GM23338 (cell line): ENCODE results near the gene ITPRID2. TPM values are rescaled to one million over a fixed set of nuclear protein-coding genes. Genes with fewer than 3 reads are reported as not detected.

Source experiments
- ATAC-seq: fragments of 200-7000 bp; cut with Tn5 transposase; 3 replicates; pipeline ENCODE4 v1.9.1; 2020
- DNase-seq: peaks from one replicate; pipeline ENCODE4 v3.0.0-alpha.2; 2015; ENCODE audit warnings: low spot score
- H2AFZ ChIP-seq: fragments of 200-600 bp; sonication (generic); 2 replicates; pipeline ENCODE4 v1.8.0; 2016; ENCODE audit warnings: antibody characterized with exemption, mild to moderate bottlenecking, moderate library complexity
- H3F3A ChIP-seq: fragments of 200-600 bp; sonication (generic); replicated peaks from 2 replicates; pipeline ENCODE4 v1.8.0; 2017; ENCODE audit warnings: antibody characterized with exemption, mixed run types, low read depth
- H3K27ac ChIP-seq: fragments of 200-600 bp; sonication (generic); 2 replicates; pipeline ENCODE4 v1.6.1; 2016; ENCODE audit warnings: low read depth
- H3K27me3 ChIP-seq: fragments of 200-600 bp; sonication (generic); 2 replicates; pipeline ENCODE4 v1.8.0; 2016; ENCODE audit warnings: mild to moderate bottlenecking, mixed run types, moderate library complexity; ENCODE audit not compliant: insufficient read depth
- H3K36me3 ChIP-seq: fragments of 200-600 bp; sonication (generic); 2 replicates; pipeline ENCODE4 v1.8.0; 2016; ENCODE audit warnings: mild to moderate bottlenecking; ENCODE audit not compliant: insufficient read depth
- H3K4me1 ChIP-seq: fragments of 200-600 bp; sonication (generic); 2 replicates; pipeline ENCODE4 v1.8.0; 2016; ENCODE audit warnings: mild to moderate bottlenecking, moderate library complexity; ENCODE audit not compliant: insufficient read depth
- H3K4me2 ChIP-seq: fragments of 200-600 bp; sonication (generic); 2 replicates; pipeline ENCODE4 v1.7.1; 2017; ENCODE audit warnings: mixed run types
- H3K4me3 ChIP-seq: fragments of 200-600 bp; sonication (generic); 2 replicates; pipeline ENCODE4 v1.6.1; 2016; ENCODE audit warnings: mixed run types
- H3K79me2 ChIP-seq: fragments of 200-600 bp; sonication (generic); replicated peaks from 2 replicates; pipeline ENCODE4 v1.8.0; 2017; ENCODE audit warnings: mild to moderate bottlenecking; ENCODE audit not compliant: insufficient read depth
- H3K9me2 ChIP-seq: fragments of 200-600 bp; sonication (generic); 2 replicates; pipeline ENCODE4 v1.8.0; 2017; ENCODE audit not compliant: insufficient read depth
- H4K20me1 ChIP-seq: fragments of 200-600 bp; sonication (generic); replicated peaks from 2 replicates; pipeline ENCODE4 v1.8.0; 2017; ENCODE audit warnings: mild to moderate bottlenecking; ENCODE audit not compliant: insufficient read depth
- H3K27ac Mint-ChIP-seq: 2 replicates; pipeline ENCODE4 v1.8.0; 2020; ENCODE audit warnings: inconsistent platforms, mild to moderate bottlenecking, moderate library complexity, mixed read lengths
- H3K27me3 Mint-ChIP-seq: 3 replicates; pipeline ENCODE4 v1.8.0; 2022; ENCODE audit warnings: low read depth, mild to moderate bottlenecking, moderate library complexity, mixed read lengths, inconsistent platforms; ENCODE audit not compliant: insufficient read depth, poor library complexity
- H3K36me3 Mint-ChIP-seq: 3 replicates; pipeline ENCODE4 v1.8.0; 2021; ENCODE audit warnings: low read depth, mild to moderate bottlenecking, inconsistent platforms, moderate library complexity, mixed read lengths
- H3K4me1 Mint-ChIP-seq: 3 replicates; pipeline ENCODE4 v1.8.0; 2020; ENCODE audit warnings: mild to moderate bottlenecking, inconsistent platforms, mixed read lengths
- H3K4me3 Mint-ChIP-seq: 3 replicates; pipeline ENCODE4 v1.8.0; 2021; ENCODE audit warnings: moderate library complexity, mild to moderate bottlenecking, inconsistent platforms, mixed read lengths
- H3K9me3 Mint-ChIP-seq: 3 replicates; pipeline ENCODE4 v1.8.0; 2020; ENCODE audit warnings: moderate library complexity, mild to moderate bottlenecking, inconsistent platforms, mixed read lengths
- CREB1 ChIP-seq: fragments of 250-450 bp; sonication (Bioruptor Pico); IDR thresholded peaks from 2 replicates; pipeline ENCODE4 v1.5.0; 2020; ENCODE audit warnings: low read depth, mild to moderate bottlenecking, moderate library complexity
- EZH2 ChIP-seq: fragments of 200-600 bp; sonication (generic); IDR thresholded peaks from one replicate; pipeline ENCODE4 v1.8.0; 2017; ENCODE audit warnings: antibody characterized with exemption, mild to moderate bottlenecking, low read depth; ENCODE audit not compliant: unreplicated experiment
- EZH2phosphoT487 ChIP-seq: fragments of 200-600 bp; sonication (generic); IDR thresholded peaks from one replicate; pipeline ENCODE4 v1.8.1; 2018; ENCODE audit warnings: antibody characterized with exemption; ENCODE audit not compliant: unreplicated experiment
- JUNB ChIP-seq: IDR thresholded peaks from one replicate; pipeline ENCODE4 v1.6.1; 2016; ENCODE audit warnings: antibody characterized with exemption; ENCODE audit not compliant: unreplicated experiment
- NANOG ChIP-seq: IDR thresholded peaks from 2 replicates; pipeline ENCODE4 v1.6.1; 2016; ENCODE audit warnings: antibody characterized with exemption, borderline replicate concordance
- POLR2AphosphoS5 ChIP-seq: IDR thresholded peaks from 2 replicates; pipeline ENCODE4 v1.6.1; 2016; ENCODE audit warnings: antibody characterized with exemption, low read depth
- REST ChIP-seq: IDR thresholded peaks from one replicate; pipeline ENCODE4 v1.6.1; 2018; ENCODE audit warnings: antibody characterized with exemption; ENCODE audit not compliant: unreplicated experiment
- STAT1 ChIP-seq: IDR thresholded peaks from one replicate; pipeline ENCODE4 v1.6.1; 2016; ENCODE audit warnings: antibody characterized with exemption; ENCODE audit not compliant: unreplicated experiment
- ZNF114 ChIP-seq: fragments of 250-450 bp; sonication (Bioruptor Pico); IDR thresholded peaks from 2 replicates; pipeline ENCODE4 v1.5.0; 2020; ENCODE audit warnings: mild to moderate bottlenecking, moderate library complexity
- ZNF331 ChIP-seq: fragments of 250-450 bp; sonication (Bioruptor Pico); IDR thresholded peaks from 2 replicates; pipeline ENCODE4 v1.5.0; 2020; ENCODE audit warnings: low read depth, mild to moderate bottlenecking, moderate library complexity
- polyA plus RNA-seq: library from polyadenylated mRNA; unstranded; fragments of >200 nt; fragmentation: Nextera tagmentation; extraction: Ambion mirVana; gene quantifications from 2 replicates; pipeline ENCODE4 v1.2.1, GENCODE V29; 2016
- total RNA-seq: library from RNA; depleted of rRNA; stranded (reverse); fragments of >200 nt; shearing (Covaris generic); gene quantifications from 2 replicates; pipeline ENCODE4 v1.2.3, GENCODE V29; 2014
- TF ChIP-seq, protein P1 (sequence below), 2 experiments: fragments of 200-600 bp in 1 of 2; sonication (generic) in 1 of 2; conservative IDR thresholded peaks; 2 replicates each; pipeline versions ENCODE4 v1.5.1 to v1.6.1; 2016 to 2017; ENCODE audit warnings: antibody characterized with exemption in 2 of 2, low read depth in 2 of 2, mild to moderate bottlenecking in 2 of 2, moderate library complexity in 1 of 2
- TF ChIP-seq, protein P2 (sequence below): IDR thresholded peaks from 2 replicates; pipeline ENCODE4 v1.6.1; 2016; ENCODE audit warnings: antibody characterized with exemption
- TF ChIP-seq, protein P3 (sequence below): fragments of 250-450 bp; sonication (Bioruptor Pico); IDR thresholded peaks from 2 replicates; pipeline ENCODE4 v1.5.0; 2020; ENCODE audit warnings: mild to moderate bottlenecking, moderate library complexity

ITPRID2 gene
- total and polyA plus RNA-seq, 2 experiments from 2014 or later, result 4.4 to 12.0 TPM

DNA sequence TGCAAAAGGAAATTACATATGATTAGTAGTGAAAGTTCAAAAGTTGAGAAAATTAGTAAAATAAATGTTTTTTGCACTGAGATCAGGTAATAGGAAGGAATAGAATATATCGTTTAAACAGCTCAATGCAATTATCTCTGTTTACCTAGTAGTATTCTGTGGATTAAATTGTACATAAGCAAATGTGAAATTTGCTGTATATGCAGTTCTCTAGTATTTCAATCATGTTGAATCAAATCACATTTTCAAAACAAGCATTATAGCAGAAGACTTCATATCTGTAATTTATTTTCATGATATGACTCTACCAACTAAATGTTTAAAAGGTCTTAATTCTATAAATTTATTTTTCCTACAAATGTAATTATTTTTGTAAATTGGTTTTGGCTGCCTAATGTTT, 31.6 kb downstream of the ITPRID2 start:
- Mint-ChIP-seq H3K4me1 (no peaks in the 10 kb centered on the region; the same call in 2 of the 3 replicates), H3K36me3 (peaks cover 6% of the 10 kb centered on the region; the same call in 2 of the 3 replicates), H3K9me3 (no peaks in the 10 kb centered on the region), H3K27me3 (no peaks in the 10 kb centered on the region), H3K4me3 (no peak overlapping the region), H3K27ac (no peak overlapping the region)
- H3K27me3 ChIP-seq, result no peaks in the 10 kb centered on the region
- ATAC-seq (no peak), DNase-seq (no peak)
- no peaks in the 10 kb centered on the region for H3K4me1 ChIP-seq
- H3K36me3 ChIP-seq, result no peaks in the 10 kb centered on the region
- H3K27ac ChIP-seq, result no peak overlapping the region
- H2AFZ ChIP-seq, result no peak overlapping the region
- no peaks in the 10 kb centered on the region for H3F3A ChIP-seq
- no peaks in the 10 kb centered on the region for H4K20me1 ChIP-seq
- TF ChIP-seq ZNF114 (CRISPR knock-in tag) (no peak), POLR2AphosphoS5 (no peak), ZNF331 (CRISPR knock-in tag) (no peak), REST (no peak), CREB1 (no peak), EZH2phosphoT487 (no peak), EZH2 (no peak), STAT1 (no peak), JUNB (no peak), NANOG (no peak)
- TF ChIP-seq, protein P1, sequence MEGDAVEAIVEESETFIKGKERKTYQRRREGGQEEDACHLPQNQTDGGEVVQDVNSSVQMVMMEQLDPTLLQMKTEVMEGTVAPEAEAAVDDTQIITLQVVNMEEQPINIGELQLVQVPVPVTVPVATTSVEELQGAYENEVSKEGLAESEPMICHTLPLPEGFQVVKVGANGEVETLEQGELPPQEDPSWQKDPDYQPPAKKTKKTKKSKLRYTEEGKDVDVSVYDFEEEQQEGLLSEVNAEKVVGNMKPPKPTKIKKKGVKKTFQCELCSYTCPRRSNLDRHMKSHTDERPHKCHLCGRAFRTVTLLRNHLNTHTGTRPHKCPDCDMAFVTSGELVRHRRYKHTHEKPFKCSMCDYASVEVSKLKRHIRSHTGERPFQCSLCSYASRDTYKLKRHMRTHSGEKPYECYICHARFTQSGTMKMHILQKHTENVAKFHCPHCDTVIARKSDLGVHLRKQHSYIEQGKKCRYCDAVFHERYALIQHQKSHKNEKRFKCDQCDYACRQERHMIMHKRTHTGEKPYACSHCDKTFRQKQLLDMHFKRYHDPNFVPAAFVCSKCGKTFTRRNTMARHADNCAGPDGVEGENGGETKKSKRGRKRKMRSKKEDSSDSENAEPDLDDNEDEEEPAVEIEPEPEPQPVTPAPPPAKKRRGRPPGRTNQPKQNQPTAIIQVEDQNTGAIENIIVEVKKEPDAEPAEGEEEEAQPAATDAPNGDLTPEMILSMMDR (conservative IDR thresholded peaks at IDR 0.05; ENCODE audit: low read depth in 2 of 2), result no peak
- TF ChIP-seq, protein P2, sequence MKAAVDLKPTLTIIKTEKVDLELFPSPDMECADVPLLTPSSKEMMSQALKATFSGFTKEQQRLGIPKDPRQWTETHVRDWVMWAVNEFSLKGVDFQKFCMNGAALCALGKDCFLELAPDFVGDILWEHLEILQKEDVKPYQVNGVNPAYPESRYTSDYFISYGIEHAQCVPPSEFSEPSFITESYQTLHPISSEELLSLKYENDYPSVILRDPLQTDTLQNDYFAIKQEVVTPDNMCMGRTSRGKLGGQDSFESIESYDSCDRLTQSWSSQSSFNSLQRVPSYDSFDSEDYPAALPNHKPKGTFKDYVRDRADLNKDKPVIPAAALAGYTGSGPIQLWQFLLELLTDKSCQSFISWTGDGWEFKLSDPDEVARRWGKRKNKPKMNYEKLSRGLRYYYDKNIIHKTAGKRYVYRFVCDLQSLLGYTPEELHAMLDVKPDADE, result no peak
- TF ChIP-seq, protein P3, sequence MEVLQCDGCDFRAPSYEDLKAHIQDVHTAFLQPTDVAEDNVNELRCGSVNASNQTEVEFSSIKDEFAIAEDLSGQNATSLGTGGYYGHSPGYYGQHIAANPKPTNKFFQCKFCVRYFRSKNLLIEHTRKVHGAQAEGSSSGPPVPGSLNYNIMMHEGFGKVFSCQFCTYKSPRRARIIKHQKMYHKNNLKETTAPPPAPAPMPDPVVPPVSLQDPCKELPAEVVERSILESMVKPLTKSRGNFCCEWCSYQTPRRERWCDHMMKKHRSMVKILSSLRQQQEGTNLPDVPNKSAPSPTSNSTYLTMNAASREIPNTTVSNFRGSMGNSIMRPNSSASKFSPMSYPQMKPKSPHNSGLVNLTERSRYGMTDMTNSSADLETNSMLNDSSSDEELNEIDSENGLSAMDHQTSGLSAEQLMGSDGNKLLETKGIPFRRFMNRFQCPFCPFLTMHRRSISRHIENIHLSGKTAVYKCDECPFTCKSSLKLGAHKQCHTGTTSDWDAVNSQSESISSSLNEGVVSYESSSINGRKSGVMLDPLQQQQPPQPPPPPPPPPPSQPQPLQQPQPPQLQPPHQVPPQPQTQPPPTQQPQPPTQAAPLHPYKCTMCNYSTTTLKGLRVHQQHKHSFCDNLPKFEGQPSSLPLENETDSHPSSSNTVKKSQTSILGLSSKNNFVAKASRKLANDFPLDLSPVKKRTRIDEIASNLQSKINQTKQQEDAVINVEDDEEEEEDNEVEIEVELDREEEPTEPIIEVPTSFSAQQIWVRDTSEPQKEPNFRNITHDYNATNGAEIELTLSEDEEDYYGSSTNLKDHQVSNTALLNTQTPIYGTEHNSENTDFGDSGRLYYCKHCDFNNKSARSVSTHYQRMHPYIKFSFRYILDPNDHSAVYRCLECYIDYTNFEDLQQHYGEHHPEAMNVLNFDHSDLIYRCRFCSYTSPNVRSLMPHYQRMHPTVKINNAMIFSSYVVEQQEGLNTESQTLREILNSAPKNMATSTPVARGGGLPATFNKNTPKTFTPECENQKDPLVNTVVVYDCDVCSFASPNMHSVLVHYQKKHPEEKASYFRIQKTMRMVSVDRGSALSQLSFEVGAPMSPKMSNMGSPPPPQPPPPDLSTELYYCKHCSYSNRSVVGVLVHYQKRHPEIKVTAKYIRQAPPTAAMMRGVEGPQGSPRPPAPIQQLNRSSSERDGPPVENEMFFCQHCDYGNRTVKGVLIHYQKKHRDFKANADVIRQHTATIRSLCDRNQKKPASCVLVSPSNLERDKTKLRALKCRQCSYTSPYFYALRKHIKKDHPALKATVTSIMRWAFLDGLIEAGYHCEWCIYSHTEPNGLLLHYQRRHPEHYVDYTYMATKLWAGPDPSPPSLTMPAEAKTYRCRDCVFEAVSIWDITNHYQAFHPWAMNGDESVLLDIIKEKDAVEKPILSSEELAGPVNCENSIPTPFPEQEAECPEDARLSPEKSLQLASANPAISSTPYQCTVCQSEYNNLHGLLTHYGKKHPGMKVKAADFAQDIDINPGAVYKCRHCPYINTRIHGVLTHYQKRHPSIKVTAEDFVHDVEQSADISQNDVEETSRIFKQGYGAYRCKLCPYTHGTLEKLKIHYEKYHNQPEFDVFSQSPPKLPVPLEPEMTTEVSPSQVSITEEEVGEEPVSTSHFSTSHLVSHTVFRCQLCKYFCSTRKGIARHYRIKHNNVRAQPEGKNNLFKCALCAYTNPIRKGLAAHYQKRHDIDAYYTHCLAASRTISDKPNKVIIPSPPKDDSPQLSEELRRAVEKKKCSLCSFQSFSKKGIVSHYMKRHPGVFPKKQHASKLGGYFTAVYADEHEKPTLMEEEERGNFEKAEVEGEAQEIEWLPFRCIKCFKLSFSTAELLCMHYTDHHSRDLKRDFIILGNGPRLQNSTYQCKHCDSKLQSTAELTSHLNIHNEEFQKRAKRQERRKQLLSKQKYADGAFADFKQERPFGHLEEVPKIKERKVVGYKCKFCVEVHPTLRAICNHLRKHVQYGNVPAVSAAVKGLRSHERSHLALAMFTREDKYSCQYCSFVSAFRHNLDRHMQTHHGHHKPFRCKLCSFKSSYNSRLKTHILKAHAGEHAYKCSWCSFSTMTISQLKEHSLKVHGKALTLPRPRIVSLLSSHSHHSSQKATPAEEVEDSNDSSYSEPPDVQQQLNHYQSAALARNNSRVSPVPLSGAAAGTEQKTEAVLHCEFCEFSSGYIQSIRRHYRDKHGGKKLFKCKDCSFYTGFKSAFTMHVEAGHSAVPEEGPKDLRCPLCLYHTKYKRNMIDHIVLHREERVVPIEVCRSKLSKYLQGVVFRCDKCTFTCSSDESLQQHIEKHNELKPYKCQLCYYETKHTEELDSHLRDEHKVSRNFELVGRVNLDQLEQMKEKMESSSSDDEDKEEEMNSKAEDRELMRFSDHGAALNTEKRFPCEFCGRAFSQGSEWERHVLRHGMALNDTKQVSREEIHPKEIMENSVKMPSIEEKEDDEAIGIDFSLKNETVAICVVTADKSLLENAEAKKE (CRISPR knock-in tag), result no peak
- H3K9me2 ChIP-seq, result no peaks in the 10 kb centered on the region
- H3K4me3 ChIP-seq, result no peak overlapping the region
- no peak overlapping the region for H3K4me2 ChIP-seq
- no peaks in the 10 kb centered on the region for H3K79me2 ChIP-seq
